Common myeloid progenitor, CD34-positive (primary cell): ENCODE data around the gene PITPNC1.
"Not testable (repeated sequence)": the region's sequence is repeated elsewhere in the genome, so short reads cannot be mapped to it uniquely, and the experiment has no call there.

Experiments
- CTCF ChIA-PET: fragments of 350-600 bp; sonication (Branson Sonifier 250); formaldehyde crosslinking; loops from one replicate; lab custom pipeline; 2021; ENCODE audit warnings: antibody characterized with exemption; lab: Charles Lee
- POLR2A ChIA-PET: fragments of 350-600 bp; sonication (Branson Sonifier 250); formaldehyde crosslinking; loops from one replicate; lab custom pipeline; 2021; ENCODE audit warnings: antibody characterized with exemption; lab: Charles Lee
- DNase-seq, 3 donors: peaks; one replicate each; pipeline versions ENCODE4 v3.0.0 to v3.0.0-alpha.2; 2013
- H3K27ac ChIP-seq, 2 experiments: 1 replicate in 1 of 2; 2 replicates in 1 of 2; pipeline ENCODE4 v1.7.0; 2013; ENCODE audit warnings: inconsistent platforms in 2 of 2, low read length in 2 of 2, mild to moderate bottlenecking in 2 of 2, low read depth in 1 of 2, moderate library complexity in 1 of 2; ENCODE audit not compliant: severe bottlenecking in 2 of 2, insufficient read depth in 1 of 2, poor library complexity in 1 of 2
- H3K27me3 ChIP-seq, 5 experiments: replicated peaks in 2 of 5; 1 replicate in 3 of 5; 2 replicates in 2 of 5; pipeline versions ENCODE4 v1.6.1 to v1.7.0; 2013; ENCODE audit warnings: low read length in 4 of 5, mild to moderate bottlenecking in 2 of 5, moderate library complexity in 2 of 5, inconsistent platforms in 1 of 5; ENCODE audit not compliant: insufficient read depth in 5 of 5, control insufficient read depth in 4 of 5
- H3K36me3 ChIP-seq, 4 experiments: 1 replicate in 2 of 4; 2 replicates in 2 of 4; pipeline versions ENCODE4 v1.6.1 to v1.7.0; 2013; ENCODE audit warnings: low read length in 3 of 4, control low read depth in 1 of 4, mild to moderate bottlenecking in 1 of 4; ENCODE audit not compliant: control insufficient read depth in 4 of 4, insufficient read depth in 4 of 4
- H3K4me1 ChIP-seq, 4 experiments: 1 replicate in 3 of 4; 2 replicates in 1 of 4; pipeline versions ENCODE4 v1.6.1 to v1.7.1; 2013; ENCODE audit warnings: low read length in 3 of 4, mild to moderate bottlenecking in 3 of 4, control low read depth in 1 of 4, inconsistent platforms in 1 of 4, moderate library complexity in 1 of 4; ENCODE audit not compliant: control insufficient read depth in 4 of 4, insufficient read depth in 4 of 4; ENCODE audit errors: control extremely low read depth in 1 of 4
- H3K4me3 ChIP-seq, 7 experiments: 1 replicate in 4 of 7; 2 replicates in 3 of 7; pipeline versions ENCODE4 v1.5.1 to v1.7.0; 2013; ENCODE audit warnings: mild to moderate bottlenecking in 7 of 7, low read length in 6 of 7, moderate library complexity in 6 of 7, inconsistent platforms in 2 of 7, low read depth in 2 of 7, control low read depth in 1 of 7; ENCODE audit not compliant: insufficient read depth in 4 of 7, control insufficient read depth in 1 of 7; ENCODE audit errors: extremely low read depth in 1 of 7
- H3K9me3 ChIP-seq, 5 experiments: 1 replicate in 4 of 5; 2 replicates in 1 of 5; pipeline versions ENCODE4 v1.6.1 to v1.7.1; 2013; ENCODE audit warnings: low read length in 4 of 5, mild to moderate bottlenecking in 2 of 5, inconsistent platforms in 1 of 5, low read depth in 1 of 5, moderate library complexity in 1 of 5; ENCODE audit not compliant: control insufficient read depth in 4 of 5, insufficient read depth in 2 of 5; ENCODE audit errors: control extremely low read depth in 1 of 5
- WGBS: methylation state at CpG from one replicate; pipeline ENCODE4 v1.1.5; 2013; ENCODE audit not compliant: insufficient coverage; 5-methylcytosine and 5-hydroxymethylcytosine counted together

PITPNC1 gene

GRCh38 chr17:67696853-67697498, 319.9 kb downstream of the PITPNC1 start:
- peaks cover 0 to 3% (median 0%) of the 10 kb centered on the region in 5 experiments for H3K9me3 ChIP-seq
- ChIA-PET POLR2A (no interaction called here), CTCF (interaction anchor here (0.6 to 1.3 kb wide), 2 partner anchors 9 to 47 kb away, joined by 3 to 7 read pairs; no protein-coding TSS in a partner anchor)
- H3K27me3 ChIP-seq, result no peaks in the 10 kb centered on the region
- H3K4me3 ChIP-seq, result no peak overlapping the region
- peaks cover 0 to 14% (median 6%) of the 10 kb centered on the region in 4 experiments for H3K36me3 ChIP-seq
- H3K4me1 ChIP-seq, result no peaks in the 10 kb centered on the region
- H3K27ac ChIP-seq, result no peak overlapping the region
- WGBS, result no CpG with 5 or more reads among the region's 4 CpGs
- no peak for DNase-seq

DNA sequence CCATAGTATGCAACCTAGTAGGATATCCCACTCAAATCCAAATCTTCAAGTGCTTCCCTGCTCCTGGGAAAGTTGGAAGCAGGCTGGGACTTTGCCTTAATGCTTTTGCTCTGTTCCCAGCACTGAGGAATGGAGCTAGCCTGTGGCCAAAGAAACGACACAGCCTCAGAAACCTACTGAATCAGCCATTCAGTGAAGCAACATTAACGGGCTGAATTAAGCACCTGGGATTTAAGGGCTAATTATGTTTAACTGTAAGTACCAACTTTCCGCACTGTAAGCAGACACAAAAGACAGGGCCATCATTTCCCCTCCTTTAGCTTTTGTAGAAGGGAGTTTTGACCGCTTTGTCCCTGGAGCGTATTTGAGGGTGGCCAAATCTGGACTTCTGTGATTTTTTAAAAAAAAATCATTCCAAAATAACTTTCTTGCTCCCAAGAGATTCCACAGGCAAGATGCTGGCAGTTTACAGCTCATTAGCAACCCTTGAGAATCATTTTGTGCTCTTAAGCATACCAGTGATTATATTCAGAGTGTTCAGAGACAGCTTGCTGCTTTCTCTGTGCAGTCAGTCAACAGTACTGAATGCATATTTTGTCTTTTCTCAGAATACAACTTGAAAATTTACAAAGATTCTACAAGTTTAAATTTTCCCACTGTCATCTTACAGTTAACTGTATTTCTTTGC, 323.1 kb downstream of the PITPNC1 start:
- CTCF ChIA-PET, result interaction anchor here (0.7 to 1.6 kb wide), 3 partner anchors 8 to 34 kb away, joined by 3 to 5 read pairs (median 4); no protein-coding TSS in a partner anchor
- Histone ChIP-seq H3K36me3 (no peaks in the 10 kb centered on the region), H3K9me3 (peaks cover 0 to 3% (median 0%) of the 10 kb centered on the region in 5 experiments), H3K27ac (no peak overlapping the region), H3K27me3 (no peaks in the 10 kb centered on the region), H3K4me3 (no peak overlapping the region), H3K4me1 (no peaks in the 10 kb centered on the region)
- DNase-seq, result no peak
- POLR2A ChIA-PET, result interaction anchor here (0.6 kb wide), 1 partner anchor 19 kb away, joined by 4 read pairs; no protein-coding TSS in a partner anchor
- WGBS, result 100% methylated on average over 1 of the region's 5 CpGs

DNA sequence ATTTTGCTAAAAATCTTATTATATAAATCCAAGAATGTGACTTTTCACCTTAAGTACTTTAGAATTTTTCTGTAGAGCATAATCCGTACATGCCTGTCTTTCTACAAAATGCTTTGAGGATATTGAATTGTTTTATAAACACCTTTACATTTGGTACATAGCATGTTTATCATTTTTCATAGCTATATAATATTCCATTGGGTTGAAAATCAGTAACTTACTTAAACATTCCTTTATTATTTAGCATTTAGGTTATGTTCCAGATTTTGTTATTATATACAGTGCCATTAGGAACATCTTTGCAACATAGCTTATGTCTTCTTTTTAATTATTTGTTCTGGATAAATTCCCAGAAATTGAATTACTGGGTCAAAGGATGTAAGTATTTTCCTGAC, 323.6 kb downstream of the PITPNC1 start:
- ChIA-PET CTCF (interaction anchor here (0.6 to 1.1 kb wide), 3 partner anchors 8 to 322 kb away, joined by 3 to 4 read pairs (median 3); no protein-coding TSS in a partner anchor), POLR2A (interaction anchor here (0.6 kb wide), 1 partner anchor 19 kb away, joined by 4 read pairs; no protein-coding TSS in a partner anchor)
- H3K36me3 ChIP-seq, result no peaks in the 10 kb centered on the region
- no peak for DNase-seq
- no peaks in the 10 kb centered on the region for H3K27me3 ChIP-seq
- WGBS, result no CpG with 5 or more reads among the region's 1 CpG
- no peaks in the 10 kb centered on the region for H3K4me1 ChIP-seq
- no peak overlapping the region for H3K27ac ChIP-seq
- H3K9me3 ChIP-seq, result peaks cover 0 to 3% (median 0%) of the 10 kb centered on the region in 5 experiments
- no peak overlapping the region for H3K4me3 ChIP-seq

DNA sequence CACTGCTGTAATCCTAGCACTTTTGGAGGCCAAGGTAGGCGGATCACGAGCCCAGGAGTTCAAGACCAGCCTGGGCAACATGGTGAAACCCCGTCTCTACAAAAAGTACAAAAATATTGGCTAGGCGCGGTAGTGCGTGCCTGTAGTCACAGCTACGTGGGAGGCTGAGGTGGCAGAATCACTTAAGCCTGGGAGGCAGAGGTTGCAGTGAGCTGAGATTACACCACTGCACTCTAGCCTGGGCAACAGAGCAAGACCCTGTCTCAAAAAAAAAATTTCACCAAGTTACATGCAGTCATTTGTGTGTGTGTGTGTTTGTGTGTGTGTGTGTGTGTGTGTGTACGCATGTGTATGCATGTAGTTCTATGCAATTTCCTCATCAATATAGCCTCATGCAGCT, 325.8 kb downstream of the PITPNC1 start:
- DNase-seq, H3K27me3 ChIP-seq, H3K4me1 ChIP-seq, POLR2A ChIA-PET, H3K9me3 ChIP-seq, H3K4me3 ChIP-seq, CTCF ChIA-PET, H3K36me3 ChIP-seq, H3K27ac ChIP-seq: not testable (repeated sequence)
- WGBS, result 100% methylated on average over 7 of the region's 8 CpGs

GRCh38 chr17:67707442-67707841, 330.4 kb downstream of the PITPNC1 start:
- Histone ChIP-seq H3K9me3 (no peaks in the 10 kb centered on the region), H3K27me3 (no peaks in the 10 kb centered on the region), H3K36me3 (no peaks in the 10 kb centered on the region), H3K4me1 (no peaks in the 10 kb centered on the region), H3K4me3 (no peak overlapping the region), H3K27ac (no peak overlapping the region)
- DNase-seq, result no peak
- WGBS, result no CpG with 5 or more reads among the region's 2 CpGs
- POLR2A ChIA-PET, result interaction anchor here (0.5 kb wide), 1 partner anchor 270 kb away, joined by 3 read pairs; no protein-coding TSS in a partner anchor
- CTCF ChIA-PET, result interaction anchor here (1.5 kb wide), 1 partner anchor 11 kb away, joined by 3 read pairs; no protein-coding TSS in a partner anchor

GRCh38 chr17:67708378-67708777, 331.3 kb downstream of the PITPNC1 start:
- H3K4me1 ChIP-seq, result no peaks in the 10 kb centered on the region
- ChIA-PET CTCF (interaction anchor here (0.8 to 1.0 kb wide), 2 partner anchors 8 to 9 kb away, joined by 3 read pairs; no protein-coding TSS in a partner anchor), POLR2A (no interaction called here)
- DNase-seq, result no peak
- WGBS, result 45% methylated on average over 3 of the region's 3 CpGs
- no peak overlapping the region for H3K27ac ChIP-seq
- H3K9me3 ChIP-seq, result peaks cover 0 to 4% (median 0%) of the 10 kb centered on the region in 5 experiments
- H3K36me3 ChIP-seq, result no peaks in the 10 kb centered on the region
- H3K4me3 ChIP-seq, result no peak overlapping the region
- H3K27me3 ChIP-seq, result no peaks in the 10 kb centered on the region
